Activated T-cell treated with anti-CD3 and anti-CD28 coated beads for 1 hour (primary cell): ENCODE measurements around the gene TAF4.
"Not testable (repeated sequence)": the region's sequence is repeated elsewhere in the genome, so short reads cannot be mapped to it uniquely, and the experiment has no call there.

ENCODE experiments used
- DNase-seq: peaks from one replicate; pipeline ENCODE4 v3.0.0-alpha.2; 2020; ENCODE audit warnings: low read depth

Gene TAF4

GRCh38 chr20:61960836-61961235 is 104.8 kb downstream of the TAF4 start:
- DNase-seq, result no peak

- no peak for DNase-seq
These were observed 106.6 kb downstream of the TAF4 start for GRCh38 chr20:61958773-61959700.

- no peak for DNase-seq
These were observed 107.5 kb downstream of the TAF4 start for GRCh38 chr20:61957961-61958715.

- no peak for DNase-seq
These were observed 109.0 kb downstream of the TAF4 start for GRCh38 chr20:61956396-61957342.

- DNase-seq, result no peak
These were observed 109.8 kb downstream of the TAF4 start for GRCh38 chr20:61955668-61956395.

GRCh38 chr20:61954276-61955021 is 111.2 kb downstream of the TAF4 start:
- no peak for DNase-seq

GRCh38 chr20:61953037-61954021 is 112.4 kb downstream of the TAF4 start:
- DNase-seq, result no peak

GRCh38 chr20:61951695-61952533 is 113.8 kb downstream of the TAF4 start:
- DNase-seq, result no peak

GRCh38 chr20:61950641-61951071 is 115.0 kb downstream of the TAF4 start:
- no peak for DNase-seq

- no peak for DNase-seq
These were observed 115.7 kb downstream of the TAF4 start for GRCh38 chr20:61949714-61950640.

- DNase-seq, result no peak
These were observed 116.3 kb downstream of the TAF4 start for GRCh38 chr20:61949363-61949713.

GRCh38 chr20:61948586-61949362 is 116.9 kb downstream of the TAF4 start:
- DNase-seq, result no peak

- not testable (repeated sequence) for DNase-seq
These were observed 117.6 kb downstream of the TAF4 start for GRCh38 chr20:61948056-61948455.

- not testable (repeated sequence) for DNase-seq
These were observed 120.2 kb downstream of the TAF4 start for GRCh38 chr20:61945495-61945894.

- not testable (repeated sequence) for DNase-seq
These were observed 120.7 kb downstream of the TAF4 start for GRCh38 chr20:61944967-61945366.

- no peak for DNase-seq
These were observed 123.2 kb downstream of the TAF4 start for GRCh38 chr20:61942526-61942925.
